OCI-LY7 (cell line): Measurements from ENCODE around the gene ABCC9.

Experiments used
- EZH2phosphoT487 ChIP-seq: fragments of 200-600 bp; sonication (generic); IDR thresholded peaks from 2 replicates; pipeline ENCODE4 v1.6.1; 2018; ENCODE audit warnings: low read depth, borderline replicate concordance, mild to moderate bottlenecking, mixed run types, antibody characterized with exemption, low read length, moderate library complexity, mixed read lengths
- TF ChIP-seq, protein P1 (sequence below): fragments of 200-600 bp; sonication (generic); conservative IDR thresholded peaks from 2 replicates; pipeline ENCODE4 v1.5.1; 2014; ENCODE audit warnings: mild to moderate bottlenecking, antibody characterized with exemption, low read length, moderate library complexity, mixed read lengths

DNA sequence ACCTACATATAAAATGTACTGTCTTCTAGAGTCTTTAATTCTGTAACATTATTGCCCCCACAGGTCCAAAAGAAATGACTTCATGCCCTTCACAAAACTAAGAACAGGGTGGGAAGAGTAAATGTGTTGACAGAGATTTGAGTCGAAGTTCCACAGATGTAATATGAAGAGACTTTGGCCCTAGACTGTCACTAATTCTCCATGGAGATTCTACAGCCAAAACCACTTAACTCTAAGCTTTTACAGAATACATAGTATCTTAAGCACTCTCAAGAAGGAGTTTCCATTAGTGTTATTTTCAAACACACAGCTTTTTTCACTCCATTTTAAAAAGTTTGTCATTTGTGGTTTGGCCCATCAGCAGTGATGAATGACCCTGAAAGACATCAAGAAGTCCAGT lies 56.3 kb downstream of the ABCC9 start:
- TF ChIP-seq, protein P1, sequence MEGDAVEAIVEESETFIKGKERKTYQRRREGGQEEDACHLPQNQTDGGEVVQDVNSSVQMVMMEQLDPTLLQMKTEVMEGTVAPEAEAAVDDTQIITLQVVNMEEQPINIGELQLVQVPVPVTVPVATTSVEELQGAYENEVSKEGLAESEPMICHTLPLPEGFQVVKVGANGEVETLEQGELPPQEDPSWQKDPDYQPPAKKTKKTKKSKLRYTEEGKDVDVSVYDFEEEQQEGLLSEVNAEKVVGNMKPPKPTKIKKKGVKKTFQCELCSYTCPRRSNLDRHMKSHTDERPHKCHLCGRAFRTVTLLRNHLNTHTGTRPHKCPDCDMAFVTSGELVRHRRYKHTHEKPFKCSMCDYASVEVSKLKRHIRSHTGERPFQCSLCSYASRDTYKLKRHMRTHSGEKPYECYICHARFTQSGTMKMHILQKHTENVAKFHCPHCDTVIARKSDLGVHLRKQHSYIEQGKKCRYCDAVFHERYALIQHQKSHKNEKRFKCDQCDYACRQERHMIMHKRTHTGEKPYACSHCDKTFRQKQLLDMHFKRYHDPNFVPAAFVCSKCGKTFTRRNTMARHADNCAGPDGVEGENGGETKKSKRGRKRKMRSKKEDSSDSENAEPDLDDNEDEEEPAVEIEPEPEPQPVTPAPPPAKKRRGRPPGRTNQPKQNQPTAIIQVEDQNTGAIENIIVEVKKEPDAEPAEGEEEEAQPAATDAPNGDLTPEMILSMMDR, result no peak
- no peak for TF ChIP-seq EZH2phosphoT487
